Activated effector memory CD4-positive, alpha-beta T cell treated with anti-CD3 and anti-CD28 coated beads, Interleukin-2, amount 50 U/mL, for 16 hours (primary cell): Measurements from ENCODE around the gene BNC2.

Experiments
- DNase-seq: peaks from one replicate; pipeline ENCODE4 v3.0.0-alpha.2; 2020

BNC2 gene

GRCh38 chr9:16869131-16869881 is 1.2 kb downstream of the BNC2 start:
- DNase-seq, result no peak

DNA sequence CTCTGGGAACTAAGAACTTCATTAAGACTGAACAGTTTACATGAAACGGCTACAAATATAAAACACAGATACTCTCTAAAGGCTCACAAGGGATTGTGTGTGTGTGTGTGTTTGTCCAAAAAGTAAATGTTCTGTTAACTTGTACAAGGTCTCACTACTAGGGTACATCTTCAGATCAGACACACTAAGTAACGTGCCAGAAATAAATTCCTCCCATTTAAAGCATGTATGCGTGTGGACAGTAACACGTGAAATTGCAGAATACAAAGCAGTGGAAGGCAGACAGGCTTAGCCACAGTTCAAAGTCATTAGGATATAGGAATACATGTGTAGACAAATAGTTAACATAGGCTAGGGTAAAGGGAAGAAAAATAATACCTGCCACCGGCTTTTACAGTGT is 1.8 kb downstream of the BNC2 start:
- DNase-seq, result no peak

DNA sequence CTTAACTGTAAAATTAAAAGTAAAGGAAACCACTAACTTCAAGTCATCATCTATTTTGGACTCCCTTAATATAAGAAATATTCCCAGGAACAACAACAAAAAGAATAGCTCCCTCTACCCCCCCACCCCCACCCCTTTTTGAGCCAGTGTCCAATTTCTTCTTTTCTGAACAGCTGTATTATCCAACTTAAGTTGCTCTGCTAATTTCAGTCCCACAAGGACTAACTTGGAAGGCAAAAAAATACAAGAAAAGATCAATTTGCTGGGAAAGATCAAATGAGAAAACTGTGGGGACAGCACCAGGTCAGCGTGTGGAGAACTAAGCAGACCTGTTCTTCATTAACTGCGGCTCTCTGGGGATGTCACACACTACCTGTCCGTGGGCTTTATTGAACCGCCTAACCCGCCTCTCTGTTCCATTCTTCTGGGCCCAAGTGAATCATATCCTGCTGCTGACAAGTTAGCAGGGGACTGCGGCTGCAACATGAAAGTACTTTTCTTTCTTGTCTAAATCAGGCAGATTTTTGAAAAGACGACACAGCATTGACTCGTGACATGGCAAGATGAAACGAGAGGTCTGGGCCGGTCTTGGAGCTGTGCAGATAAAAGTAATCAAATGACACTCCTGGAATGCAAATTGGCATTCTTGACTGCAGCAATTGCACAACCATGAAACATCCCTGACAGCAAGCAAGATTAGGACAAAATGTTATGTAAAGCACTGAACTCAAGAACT is 2.7 kb downstream of the BNC2 start:
- DNase-seq, result no peak

GRCh38 chr9:16866587-16866986 is 3.9 kb downstream of the BNC2 start:
- DNase-seq, result no peak

DNA sequence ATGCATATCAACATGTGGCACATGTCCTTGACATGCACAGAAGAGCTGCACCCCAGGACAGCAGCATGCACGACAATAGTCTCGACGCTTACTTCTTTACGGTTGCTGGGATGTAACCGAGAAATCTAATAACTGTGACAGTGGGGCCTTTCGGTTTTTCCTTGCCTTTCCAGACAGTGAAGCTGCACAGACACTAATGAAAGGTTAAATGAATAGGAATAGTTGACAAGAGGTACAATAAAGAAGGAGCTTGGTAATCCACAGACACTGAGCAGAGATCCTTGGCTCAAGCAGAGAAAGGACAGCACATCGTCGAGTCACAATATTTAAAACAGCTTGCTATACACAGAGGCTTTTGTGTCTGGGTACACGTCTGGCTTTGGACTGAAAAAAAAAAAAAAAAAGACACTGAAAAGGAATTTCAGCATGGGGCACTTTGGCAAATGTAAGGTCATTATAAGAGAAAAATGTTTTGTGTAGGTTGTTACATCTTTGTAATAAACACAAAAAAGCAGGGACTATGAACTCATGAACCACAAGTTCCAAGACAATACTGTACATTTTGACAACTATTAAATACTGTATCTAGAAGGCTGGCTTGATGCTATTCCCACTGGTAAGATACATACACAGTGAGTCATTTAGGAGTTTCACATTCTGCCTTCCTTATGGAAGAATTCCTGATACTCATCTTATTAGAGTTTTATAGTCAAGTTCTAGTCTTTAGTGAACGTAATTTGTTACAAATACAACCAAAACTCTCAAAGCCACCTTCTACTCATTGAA is 5.6 kb downstream of the BNC2 start:
- DNase-seq, result no peak

GRCh38 chr9:16848179-16848578 is 22.3 kb downstream of the BNC2 start:
- no peak for DNase-seq

GRCh38 chr9:16846986-16847385 is 23.5 kb downstream of the BNC2 start:
- DNase-seq, result no peak

DNA sequence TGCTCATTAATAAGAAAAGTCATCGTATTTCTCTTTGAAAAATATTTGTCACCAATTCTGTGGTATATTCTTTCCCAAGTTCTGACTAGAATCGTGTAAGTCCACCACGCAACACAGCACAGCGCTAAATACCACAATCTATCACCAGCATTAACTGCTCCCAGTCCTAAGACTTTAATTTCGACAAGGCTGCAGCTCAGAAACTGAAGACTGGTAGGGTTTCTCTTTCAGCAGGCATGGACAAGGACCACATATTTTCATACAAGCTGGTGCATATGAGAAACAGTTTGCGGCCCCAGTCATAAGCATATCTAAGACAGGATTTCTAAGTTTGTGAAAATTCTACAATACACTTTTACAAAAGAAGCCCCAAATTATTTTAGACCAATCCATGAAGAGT is 24.1 kb downstream of the BNC2 start:
- DNase-seq, result no peak

- DNase-seq, result no peak
These were observed 35.7 kb downstream of the BNC2 start for GRCh38 chr9:16834817-16835216.

- no peak for DNase-seq
These were observed 37.1 kb downstream of the BNC2 start for GRCh38 chr9:16833296-16833835.

DNA sequence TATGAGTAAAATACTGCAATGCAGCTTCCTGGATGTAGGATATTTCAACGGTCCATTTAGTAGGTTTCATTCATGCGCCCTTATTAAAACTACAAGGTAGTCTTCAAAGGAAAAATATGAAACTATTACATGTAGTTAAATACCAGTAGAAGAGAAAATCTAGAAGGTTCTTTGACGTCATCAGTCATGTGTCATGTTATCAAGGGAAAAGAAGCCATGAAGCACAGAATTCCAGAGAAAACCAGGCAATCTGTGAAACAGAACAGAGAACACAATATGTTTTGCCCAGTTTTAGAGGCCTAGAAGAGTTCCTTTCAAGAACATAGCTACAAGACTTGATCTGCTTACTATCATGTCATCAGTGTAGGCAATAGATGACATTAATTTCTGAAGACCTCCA is 38.4 kb downstream of the BNC2 start:
- DNase-seq, result no peak

- no peak for DNase-seq
These were observed 39.7 kb downstream of the BNC2 start for GRCh38 chr9:16830806-16831205.

DNA sequence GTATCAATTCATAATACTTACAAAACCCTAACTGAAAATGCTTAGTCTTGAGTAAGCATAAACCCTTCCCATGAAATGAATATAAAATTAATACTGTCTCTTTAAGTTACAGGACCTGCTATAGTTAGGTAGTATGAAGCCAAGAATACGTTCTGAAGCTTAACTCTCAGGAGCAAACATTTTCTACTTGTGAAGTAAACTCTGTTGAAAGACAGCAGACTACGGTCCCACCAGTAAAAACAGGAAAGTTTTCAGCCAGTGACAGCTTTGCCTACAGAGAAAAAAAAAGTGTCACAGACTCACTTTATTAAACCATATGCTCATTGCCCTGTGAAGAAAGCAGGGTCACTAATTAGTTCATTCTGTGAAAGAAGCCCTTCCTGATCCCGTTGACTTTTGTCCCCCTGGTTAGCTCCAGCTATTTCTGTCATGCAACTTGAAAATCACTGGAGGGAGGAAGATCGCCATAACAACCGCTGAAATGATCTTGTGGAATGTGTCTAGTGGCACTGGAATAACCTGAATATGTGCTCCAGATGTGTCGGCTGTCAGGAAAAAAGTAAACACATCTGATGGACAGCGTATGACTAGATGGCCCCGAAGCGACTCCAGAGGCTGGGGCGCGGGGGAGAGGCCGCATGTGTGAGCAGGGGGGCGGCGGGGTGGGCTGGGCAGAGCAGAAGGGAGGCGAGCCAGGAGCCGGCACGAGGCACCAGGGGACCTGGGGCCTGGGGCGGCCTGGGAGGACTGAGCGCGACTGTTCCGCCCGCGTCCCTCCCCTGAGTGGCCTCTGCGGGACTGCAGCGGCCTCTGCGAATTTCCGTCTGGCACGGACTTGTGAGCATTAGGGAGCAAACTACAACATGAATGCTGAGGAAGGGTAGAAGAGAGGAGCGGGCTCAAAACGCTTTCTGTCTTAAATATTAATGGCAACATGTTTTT is 41.9 kb downstream of the BNC2 start:
- DNase-seq, result no peak

DNA sequence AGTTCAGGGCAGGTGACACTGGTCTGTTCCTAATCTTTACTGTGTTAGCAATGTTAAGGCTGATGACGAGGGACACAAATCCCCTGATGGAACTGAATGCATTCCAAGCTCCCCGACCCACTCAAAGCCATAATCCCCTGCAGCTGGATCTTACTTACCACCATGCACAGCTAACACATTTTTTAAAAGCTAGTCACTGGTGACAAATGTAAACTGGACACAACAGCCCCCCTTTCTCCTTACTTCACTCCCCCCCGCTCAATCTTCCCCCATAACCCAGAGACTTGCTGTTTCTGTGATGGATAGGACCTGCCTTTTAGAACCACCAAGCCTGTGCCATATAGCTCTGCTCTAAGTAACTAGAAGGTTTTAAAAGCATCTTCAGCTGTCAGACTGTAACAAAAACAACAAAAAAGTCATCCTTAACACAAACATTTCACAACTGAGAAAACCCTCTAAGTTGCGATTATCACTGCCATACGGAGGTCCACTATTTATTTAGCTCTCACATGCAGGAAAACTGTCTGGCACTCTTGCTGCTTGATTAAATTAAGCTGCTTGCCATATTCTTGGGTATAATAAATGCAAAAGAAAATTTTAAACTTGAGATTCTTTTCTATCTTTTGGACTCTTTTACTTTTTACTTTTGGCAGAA is 44.4 kb downstream of the BNC2 start:
- DNase-seq, result no peak

- DNase-seq, result no peak
These were observed 45.1 kb downstream of the BNC2 start for GRCh38 chr9:16825331-16825725.

GRCh38 chr9:16824545-16825330 is 45.7 kb downstream of the BNC2 start:
- DNase-seq, result no peak

DNA sequence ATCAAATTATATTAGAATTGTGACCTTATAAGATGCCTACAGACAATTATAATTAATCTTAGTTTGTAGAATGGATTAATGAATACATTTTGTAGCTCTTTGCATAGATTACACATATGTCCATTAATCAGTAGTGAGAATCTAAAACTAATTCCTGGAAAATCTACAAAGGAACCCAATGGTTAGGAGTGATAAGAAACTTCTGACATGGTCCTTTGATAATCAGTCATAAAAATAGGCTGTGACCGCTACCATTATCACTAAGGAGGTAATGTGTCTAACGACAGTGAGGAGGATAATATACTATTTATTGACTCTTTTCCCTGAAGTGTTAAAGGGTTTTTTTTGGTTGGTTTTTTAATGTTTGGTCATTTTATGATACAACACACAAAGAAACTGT is 46.6 kb downstream of the BNC2 start:
- DNase-seq, result no peak

DNA sequence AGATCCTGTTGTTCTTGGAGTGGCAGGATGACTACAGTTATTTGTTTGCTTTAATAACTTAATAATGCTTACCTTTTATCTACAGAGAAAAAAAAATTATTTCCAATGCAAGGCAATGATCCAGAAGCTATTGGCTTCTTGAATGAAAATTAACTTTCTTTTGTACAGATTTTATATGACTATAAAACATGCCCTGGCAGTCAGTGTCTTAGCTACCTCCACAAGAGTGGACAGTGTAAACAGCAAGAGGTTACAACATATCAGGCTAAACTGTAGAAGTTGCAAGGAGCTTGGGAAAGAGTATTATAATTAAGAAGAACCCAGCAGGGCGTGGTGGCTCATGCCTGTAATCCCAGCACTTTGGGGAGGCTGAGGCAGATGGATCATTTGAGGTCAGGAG is 49.1 kb downstream of the BNC2 start:
- no peak for DNase-seq

- no peak for DNase-seq
These were observed 53.0 kb downstream of the BNC2 start for GRCh38 chr9:16817514-16817913.

DNA sequence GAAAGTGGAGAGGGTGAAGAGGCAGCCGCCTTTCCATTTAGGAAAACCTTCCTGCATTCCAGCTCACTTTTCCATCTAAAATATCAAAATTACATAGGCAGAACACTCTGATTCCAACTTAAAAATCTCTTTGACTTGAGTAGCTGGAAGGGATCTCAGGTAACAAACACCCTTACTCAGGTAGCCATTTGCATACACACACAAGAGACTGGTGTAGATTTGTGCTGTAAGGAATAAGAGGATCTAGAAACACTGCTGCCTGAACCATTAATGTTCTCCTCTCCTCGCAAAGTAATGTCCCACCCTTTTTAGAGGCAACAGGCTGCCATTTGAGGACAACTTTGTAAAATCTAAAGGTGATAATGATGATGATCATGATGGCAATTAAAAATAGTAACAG is 53.5 kb downstream of the BNC2 start:
- DNase-seq, result no peak

DNA sequence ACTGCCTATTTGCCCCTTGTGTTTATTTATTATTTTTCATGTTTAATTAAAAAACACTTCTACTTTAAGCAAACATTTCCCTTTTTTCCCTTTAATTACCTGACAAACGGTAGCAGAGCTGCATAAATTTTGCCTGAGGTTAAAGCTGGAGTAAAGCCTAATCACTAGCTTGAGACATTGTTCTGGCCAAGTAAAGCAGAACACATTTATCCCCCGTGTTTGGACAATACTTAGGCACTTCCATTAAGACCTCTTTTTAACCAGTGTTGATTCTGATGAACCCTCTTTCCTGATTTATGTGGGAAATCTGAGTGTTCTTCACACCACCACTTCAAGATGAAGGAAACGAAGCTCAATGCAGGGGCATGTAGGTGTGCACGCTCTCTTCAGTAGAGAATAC is 54.5 kb downstream of the BNC2 start:
- no peak for DNase-seq
